Occipital lobe (tissue), 1 donor: ENCODE data around the gene ZMYM5. TPM values are rescaled to one million over a fixed set of nuclear protein-coding genes. Genes with fewer than 3 reads are reported as not detected.

Experiments used
- total RNA-seq: library from RNA; depleted of rRNA; stranded (reverse); fragments of >200 nt; gene quantifications from one replicate; pipeline ENCODE4 v1.2.3, GENCODE V29; 2014

ZMYM5 gene
- total RNA-seq, 1 donor from 2014 or later = 33.8 TPM

Other genes starting within 250 kb of the ZMYM5 start
- 31.2 TPM for gene MPHOSPH8, start 230.0 kb downstream of the ZMYM5 start, total RNA-seq
- gene PSPC1, start 80.7 kb downstream of the ZMYM5 start, total RNA-seq = 111 TPM
- gene ZMYM2, start 95.1 kb upstream of the ZMYM5 start, total RNA-seq = 224 TPM